ENCODE results near the gene FOXP1.

DNA sequence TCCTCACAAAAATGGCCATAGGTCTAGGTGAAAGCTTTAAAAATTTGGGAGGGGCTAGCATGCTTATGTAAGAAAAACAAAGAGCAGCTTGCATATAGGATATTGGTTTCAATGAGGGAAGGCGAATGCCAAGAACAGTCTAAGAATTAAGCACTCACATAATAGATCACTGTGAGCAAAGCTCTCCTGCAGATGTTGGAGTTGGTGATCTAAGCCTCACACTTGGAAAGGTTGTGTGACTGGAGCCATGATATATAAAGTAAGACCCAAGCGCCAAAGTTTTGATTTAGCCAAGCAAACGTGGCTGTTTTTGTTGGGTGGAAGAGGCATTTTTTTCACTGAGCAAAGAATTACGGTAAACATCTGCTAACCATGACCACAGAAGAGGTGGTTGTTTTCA, 237.5 kb downstream of the FOXP1 start:
- no peak for TF ChIP-seq EZH2 (IDR thresholded peaks at IDR 0.05; ENCODE audit: low read length, missing control alignments)
- TF ChIP-seq, protein P1, sequence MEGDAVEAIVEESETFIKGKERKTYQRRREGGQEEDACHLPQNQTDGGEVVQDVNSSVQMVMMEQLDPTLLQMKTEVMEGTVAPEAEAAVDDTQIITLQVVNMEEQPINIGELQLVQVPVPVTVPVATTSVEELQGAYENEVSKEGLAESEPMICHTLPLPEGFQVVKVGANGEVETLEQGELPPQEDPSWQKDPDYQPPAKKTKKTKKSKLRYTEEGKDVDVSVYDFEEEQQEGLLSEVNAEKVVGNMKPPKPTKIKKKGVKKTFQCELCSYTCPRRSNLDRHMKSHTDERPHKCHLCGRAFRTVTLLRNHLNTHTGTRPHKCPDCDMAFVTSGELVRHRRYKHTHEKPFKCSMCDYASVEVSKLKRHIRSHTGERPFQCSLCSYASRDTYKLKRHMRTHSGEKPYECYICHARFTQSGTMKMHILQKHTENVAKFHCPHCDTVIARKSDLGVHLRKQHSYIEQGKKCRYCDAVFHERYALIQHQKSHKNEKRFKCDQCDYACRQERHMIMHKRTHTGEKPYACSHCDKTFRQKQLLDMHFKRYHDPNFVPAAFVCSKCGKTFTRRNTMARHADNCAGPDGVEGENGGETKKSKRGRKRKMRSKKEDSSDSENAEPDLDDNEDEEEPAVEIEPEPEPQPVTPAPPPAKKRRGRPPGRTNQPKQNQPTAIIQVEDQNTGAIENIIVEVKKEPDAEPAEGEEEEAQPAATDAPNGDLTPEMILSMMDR (conservative IDR thresholded peaks at IDR 0.05 in 1 of 2, IDR thresholded peaks at IDR 0.05 in 1 of 2; ENCODE audit: low read depth in 1 of 2, low read length in 2 of 2) = no peak

Data from fibroblast of lung (primary cell).